Spleen (tissue), 11 donors: ENCODE data around the gene ZNF785. TPM values are rescaled to one million over a fixed set of nuclear protein-coding genes. Genes with fewer than 3 reads are reported as not detected.
A peak's percentile ranks its signal among the peaks of the same experiment; 100 is the strongest.

Experiments
- DNase-seq: peaks from one replicate; pipeline ENCODE4 v3.0.0-alpha.2; 2020
- H3K27ac ChIP-seq, 8 donors: fragments of 200-600 bp; sonication (generic) in 7 of 8; 1 replicate in 4 of 8; 2 replicates in 4 of 8; pipeline versions ENCODE4 v1.5.0 to v1.8.0; 2016 to 2021; ENCODE audit warnings: inconsistent platforms in 4 of 8, mild to moderate bottlenecking in 4 of 8, moderate library complexity in 1 of 8
- H3K27me3 ChIP-seq, 7 donors: fragments of 200-600 bp; sonication (generic) in 6 of 7; replicated peaks in 1 of 7; 1 replicate in 4 of 7; 2 replicates in 3 of 7; pipeline versions ENCODE4 v1.5.0 to v1.8.0; 2016 to 2021; ENCODE audit warnings: inconsistent platforms in 3 of 7, mild to moderate bottlenecking in 1 of 7
- H3K36me3 ChIP-seq, 6 donors: fragments of 200-600 bp; sonication (generic) in 5 of 6; 1 replicate in 4 of 6; 2 replicates in 2 of 6; pipeline versions ENCODE4 v1.5.0 to v1.8.0; 2016 to 2021; ENCODE audit warnings: inconsistent platforms in 2 of 6
- H3K4me1 ChIP-seq, 6 donors: fragments of 200-600 bp; sonication (generic) in 5 of 6; 1 replicate in 3 of 6; 2 replicates in 3 of 6; pipeline versions ENCODE4 v1.5.0 to v1.8.0; 2016 to 2021; ENCODE audit warnings: inconsistent platforms in 3 of 6
- H3K4me3 ChIP-seq, 8 donors: fragments of 200-600 bp; sonication (generic) in 7 of 8; 1 replicate in 4 of 8; 2 replicates in 4 of 8; pipeline versions ENCODE4 v1.5.0 to v1.8.0; 2016 to 2021; ENCODE audit warnings: inconsistent platforms in 4 of 8, mild to moderate bottlenecking in 4 of 8, moderate library complexity in 2 of 8
- H3K9me3 ChIP-seq, 8 donors: fragments of 200-600 bp; sonication (generic) in 7 of 8; 1 replicate in 4 of 8; 2 replicates in 4 of 8; pipeline versions ENCODE4 v1.5.0 to v1.8.0; 2016 to 2021; ENCODE audit warnings: inconsistent platforms in 4 of 8
- POLR2A ChIP-seq, 3 donors: fragments of 450-650 bp; IDR thresholded peaks; one replicate each; pipeline ENCODE4 v1.5.1; 2017; ENCODE audit warnings: antibody characterized with exemption in 3 of 3, mild to moderate bottlenecking in 1 of 3
- POLR2AphosphoS5 ChIP-seq, 3 donors: sonication (generic); formaldehyde crosslinking; IDR thresholded peaks; one replicate each; pipeline ENCODE4 v1.5.1; 2017; ENCODE audit warnings: antibody characterized with exemption in 3 of 3
- WGBS, 5 donors: extraction: QIAGEN DNeasy Blood & Tissue Kit in 3 of 5; methylation state at CpG; one replicate each; pipeline versions ENCODE4 v1.1.5 to v1.1.7; 2013 to 2018; 5-methylcytosine and 5-hydroxymethylcytosine counted together
- intact Hi-C: fragments of 100-400 bp; cut with DNase I; formaldehyde crosslinking; loops from one replicate; pipeline ENCODE4 v1.15.0; 2023; ENCODE audit warnings: low total_unique reads
- polyA plus RNA-seq, 3 donors: library from polyadenylated mRNA; stranded (reverse); fragments of 200-250 nt; gene quantifications; one replicate each; pipeline ENCODE4 v1.2.1, GENCODE V29; 2013
- total RNA-seq, 7 donors: library from RNA; depleted of rRNA in 3 of 7; stranded (reverse); fragments of >200 nt in 3 of 7; fragmentation: NEBNext Ultra II Directional in 4 of 7; extraction: Animal tissue kit (Norgen Biotek cat#: 25700) in 4 of 7; gene quantifications; one replicate each; pipeline versions ENCODE4 v1.1.0 to v1.2.1, GENCODE V29; 2016 to 2021
- TF ChIP-seq, protein P1 (sequence below), 11 experiments: fragments of 200-600 bp in 7 of 11; fragments of 450-650 bp in 4 of 11; sonication (generic) in 4 of 11; IDR thresholded peaks in 8 of 11; conservative IDR thresholded peaks in 3 of 11; 1 replicate in 7 of 11; 2 replicates in 4 of 11; pipeline versions ENCODE4 v1.4.0 to v1.8.0; 2016 to 2021; ENCODE audit warnings: antibody characterized with exemption in 11 of 11, inconsistent platforms in 4 of 11, mild to moderate bottlenecking in 1 of 11
- donor health status: healthy with polysubstance abuse.
- donor health status: DM: no; HTN: no; CAD: no; lungs with moderate emphysema.
- donor health status: DM: no; HTN: no; CAD: no.
- donor health status: Bipolar disorder and iron deficiency.
- donor health status: healthy.
- donor health status: DM: no; HTN: no; CAD: no.
- donor health status: DM: yes; HTN: yes; CAD: no.

The ZNF785 gene
- total and polyA plus RNA-seq, 10 donors = 3.1 to 22.1 (median 17.3) TPM

DNA sequence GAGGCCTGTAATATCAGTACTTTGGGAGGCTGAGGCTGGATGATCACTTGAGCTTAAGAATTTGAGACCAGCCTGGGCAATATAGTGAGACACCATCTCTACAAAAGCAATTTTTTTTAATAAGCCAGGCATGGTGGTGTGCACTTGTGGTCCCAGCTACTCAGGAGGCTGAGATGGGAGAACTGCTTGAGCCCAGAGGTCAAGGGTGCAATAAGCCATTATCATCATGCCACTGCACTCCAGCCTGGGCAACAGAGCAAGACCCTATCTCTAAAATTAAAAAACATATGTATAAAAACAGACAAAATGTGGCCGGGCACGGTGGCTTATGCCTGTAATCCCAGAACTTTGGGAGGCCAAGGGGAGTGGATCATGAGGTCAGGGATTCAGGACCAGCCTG is 3.2 kb upstream of the ZNF785 start:
- intact Hi-C loops = no loop called here
- 93 to 98% (median 95%) methylated on average over 2 of the region's 2 CpGs for WGBS, 5 donors
- peaks cover 10 to 40% (median 28%) of the 10 kb centered on the region in 6 donors for H3K4me1 ChIP-seq

DNA sequence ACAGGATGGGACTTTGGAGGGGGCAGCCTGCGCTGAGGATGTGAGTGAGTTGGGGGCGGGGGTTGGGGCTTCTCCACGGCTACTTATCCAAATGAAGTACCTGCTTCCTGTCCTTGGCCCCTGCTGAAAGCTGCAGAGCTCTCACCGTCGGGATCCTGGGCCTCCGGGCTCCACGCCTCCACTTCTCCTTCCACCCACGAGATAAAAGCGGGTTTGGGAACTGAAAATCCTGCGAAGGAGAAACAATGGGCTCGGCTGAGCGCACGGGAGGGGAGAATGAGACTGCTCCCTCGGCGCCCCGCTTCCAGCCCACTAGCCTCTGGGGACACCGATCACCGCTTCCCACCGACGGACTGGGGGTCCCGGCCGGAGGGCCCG is 486 bp downstream of the ZNF785 start:
- intact Hi-C loops = no loop called here
- 2 to 6% (median 3%) methylated on average over 10 to 23 of the region's 23 CpGs for WGBS, 5 donors

More for the DNA sequence above, 3.2 kb upstream of the ZNF785 start:
- Histone ChIP-seq H3K27me3 (no peaks in the 10 kb centered on the region), H3K36me3 (peaks cover 0 to 6% (median under 1%) of the 10 kb centered on the region in 6 donors), H3K9me3 (no peaks in the 10 kb centered on the region), H3K27ac (no peak overlapping the region), H3K4me3 (no peak overlapping the region)
- no peak for DNase-seq
- TF ChIP-seq POLR2A (IDR thresholded peaks at IDR 0.05) (no peak), POLR2AphosphoS5 (IDR thresholded peaks at IDR 0.05) (no peak)
- TF ChIP-seq, protein P1, sequence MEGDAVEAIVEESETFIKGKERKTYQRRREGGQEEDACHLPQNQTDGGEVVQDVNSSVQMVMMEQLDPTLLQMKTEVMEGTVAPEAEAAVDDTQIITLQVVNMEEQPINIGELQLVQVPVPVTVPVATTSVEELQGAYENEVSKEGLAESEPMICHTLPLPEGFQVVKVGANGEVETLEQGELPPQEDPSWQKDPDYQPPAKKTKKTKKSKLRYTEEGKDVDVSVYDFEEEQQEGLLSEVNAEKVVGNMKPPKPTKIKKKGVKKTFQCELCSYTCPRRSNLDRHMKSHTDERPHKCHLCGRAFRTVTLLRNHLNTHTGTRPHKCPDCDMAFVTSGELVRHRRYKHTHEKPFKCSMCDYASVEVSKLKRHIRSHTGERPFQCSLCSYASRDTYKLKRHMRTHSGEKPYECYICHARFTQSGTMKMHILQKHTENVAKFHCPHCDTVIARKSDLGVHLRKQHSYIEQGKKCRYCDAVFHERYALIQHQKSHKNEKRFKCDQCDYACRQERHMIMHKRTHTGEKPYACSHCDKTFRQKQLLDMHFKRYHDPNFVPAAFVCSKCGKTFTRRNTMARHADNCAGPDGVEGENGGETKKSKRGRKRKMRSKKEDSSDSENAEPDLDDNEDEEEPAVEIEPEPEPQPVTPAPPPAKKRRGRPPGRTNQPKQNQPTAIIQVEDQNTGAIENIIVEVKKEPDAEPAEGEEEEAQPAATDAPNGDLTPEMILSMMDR (IDR thresholded peaks at IDR 0.05 in 8 of 11, conservative IDR thresholded peaks at IDR 0.05 in 3 of 11) = no peak

DNA sequence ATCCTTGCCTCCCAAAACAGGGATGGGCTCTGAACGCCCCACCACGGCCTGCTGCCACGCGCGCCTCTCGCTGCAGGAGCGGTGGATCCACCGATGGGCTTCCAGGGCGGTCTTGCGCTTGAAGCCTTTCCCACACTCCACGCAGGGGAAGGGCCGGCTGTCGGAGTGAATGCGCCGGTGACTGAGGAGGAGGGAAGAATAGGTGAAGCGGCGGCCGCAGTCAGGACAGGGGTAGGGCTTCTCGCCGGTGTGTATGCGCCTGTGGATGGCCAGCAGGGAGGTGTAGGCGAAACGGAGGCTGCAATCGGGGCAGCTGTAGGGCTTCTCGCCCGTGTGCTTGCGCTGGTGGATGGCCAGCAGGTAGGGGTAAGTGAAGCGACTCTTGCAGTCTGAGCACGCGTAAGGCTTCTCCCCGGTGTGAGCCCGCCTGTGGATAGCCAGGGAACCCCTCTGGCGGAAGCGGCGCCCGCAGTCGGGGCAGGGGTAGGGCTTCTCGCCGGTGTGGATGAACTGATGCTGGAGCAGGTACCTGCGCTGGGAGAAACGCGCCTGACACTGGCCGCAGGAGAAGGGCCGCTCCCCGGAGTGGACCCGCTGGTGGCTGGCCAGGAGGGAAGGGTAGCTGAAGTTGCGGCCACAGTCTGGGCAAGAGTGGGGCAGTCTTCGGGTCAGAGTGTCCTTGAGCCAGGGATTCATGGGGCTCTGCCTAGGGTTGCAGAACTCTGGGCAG is 2.7 kb downstream of the ZNF785 start:
- H3K27me3 ChIP-seq = no peaks in the 10 kb centered on the region

More for the DNA sequence above, 486 bp downstream of the ZNF785 start:
- no peak for TF ChIP-seq POLR2AphosphoS5 (IDR thresholded peaks at IDR 0.05)
- TF ChIP-seq, protein P1 (IDR thresholded peaks at IDR 0.05 in 8 of 11, conservative IDR thresholded peaks at IDR 0.05 in 3 of 11) = no peak
- TF ChIP-seq POLR2A (IDR thresholded peaks at IDR 0.05) = no peak
- Histone ChIP-seq H3K4me3 (peak overlapping the region; percentile 64 to 82 (median 74)), H3K9me3 (no peaks in the 10 kb centered on the region), H3K27me3 (no peaks in the 10 kb centered on the region), H3K4me1 (peaks cover 10 to 68% (median 37%) of the 10 kb centered on the region in 6 donors), H3K27ac (peak overlapping the region; percentile 85 to 93 (median 87)), H3K36me3 (peaks cover 0 to 40% (median 24%) of the 10 kb centered on the region in 6 donors)
- no peak for DNase-seq

DNA sequence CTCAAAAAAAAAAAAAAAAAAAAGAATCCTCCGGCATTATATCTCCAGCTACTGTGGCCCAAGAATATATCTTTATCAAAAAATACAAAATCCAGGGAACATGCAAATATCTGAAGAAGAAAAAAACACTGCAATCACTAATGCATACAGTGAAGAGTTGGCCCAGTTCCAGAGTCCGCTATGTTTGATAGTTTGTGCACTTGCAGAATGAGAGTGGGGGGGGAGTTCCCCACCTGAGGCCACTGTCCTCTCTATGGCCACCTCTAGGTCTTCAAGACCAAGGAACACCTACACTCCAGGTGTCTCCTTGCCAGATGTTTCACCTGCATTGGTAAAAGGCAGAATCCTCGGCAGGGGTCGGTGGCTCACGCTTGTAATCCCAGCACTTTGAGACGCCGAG is 4.0 kb downstream of the ZNF785 start:
- no peaks in the 10 kb centered on the region for H3K9me3 ChIP-seq
- WGBS, 5 donors = 91 to 95% (median 92%) methylated on average over 7 of the region's 7 CpGs
- intact Hi-C loops = no loop called here

More for the DNA sequence above, 2.7 kb downstream of the ZNF785 start:
- Histone ChIP-seq H3K4me1 (peaks cover 10 to 66% (median 37%) of the 10 kb centered on the region in 6 donors), H3K9me3 (no peaks in the 10 kb centered on the region), H3K4me3 (no peak overlapping the region), H3K27ac (no peak overlapping the region), H3K36me3 (peaks cover 0 to 63% (median 26%) of the 10 kb centered on the region in 6 donors)
- TF ChIP-seq POLR2AphosphoS5 (IDR thresholded peaks at IDR 0.05) (peak in 2 of 3 donors; percentile 12 to 23), POLR2A (IDR thresholded peaks at IDR 0.05) (no peak)
- TF ChIP-seq, protein P1 (IDR thresholded peaks at IDR 0.05 in 8 of 11, conservative IDR thresholded peaks at IDR 0.05 in 3 of 11) = no peak
- intact Hi-C loops = no loop called here
- WGBS, 5 donors = 94 to 97% (median 96%) methylated on average over 46 to 48 of the region's 48 CpGs
- no peak for DNase-seq

More for the DNA sequence above, 4.0 kb downstream of the ZNF785 start:
- Histone ChIP-seq H3K27ac (no peak overlapping the region), H3K36me3 (peaks cover 0 to 76% (median 26%) of the 10 kb centered on the region in 6 donors), H3K4me1 (peaks cover 10 to 52% (median 29%) of the 10 kb centered on the region in 6 donors), H3K27me3 (no peaks in the 10 kb centered on the region), H3K4me3 (no peak overlapping the region)
- TF ChIP-seq POLR2A (IDR thresholded peaks at IDR 0.05) (no peak), POLR2AphosphoS5 (IDR thresholded peaks at IDR 0.05) (no peak)
- TF ChIP-seq, protein P1 (IDR thresholded peaks at IDR 0.05 in 8 of 11, conservative IDR thresholded peaks at IDR 0.05 in 3 of 11) = no peak
- no peak for DNase-seq
